Stomach (tissue), 4 donors: Measurements from ENCODE around the gene PDIA5.

ENCODE experiments used
- CTCF ChIP-seq, 7 experiments: fragments of 450-650 bp in 4 of 7; fragments of 200-600 bp in 3 of 7; sonication (generic) in 3 of 7; IDR thresholded peaks; one replicate each; pipeline ENCODE4 v1.5.1; 2016 to 2019; ENCODE audit warnings: antibody characterized with exemption in 7 of 7, control low read depth in 2 of 7, mild to moderate bottlenecking in 1 of 7
- POLR2A ChIP-seq, 4 donors: fragments of 450-650 bp; IDR thresholded peaks; one replicate each; pipeline ENCODE4 v1.6.1; 2016; ENCODE audit warnings: antibody characterized with exemption in 4 of 4, control low read depth in 2 of 4, mild to moderate bottlenecking in 1 of 4, moderate library complexity in 1 of 4
- POLR2AphosphoS5 ChIP-seq, 3 donors: sonication (generic); formaldehyde crosslinking; IDR thresholded peaks; one replicate each; pipeline ENCODE4 v1.6.1; 2016; ENCODE audit warnings: antibody characterized with exemption in 3 of 3

- TF ChIP-seq CTCF (IDR thresholded peaks at IDR 0.05) (no peak), POLR2A (IDR thresholded peaks at IDR 0.05) (no peak), POLR2AphosphoS5 (IDR thresholded peaks at IDR 0.05) (no peak)
Measured at GRCh38 chr3:123032057-123032456, 34.8 kb upstream of the PDIA5 start.
